Hepatocyte (in vitro differentiated cells): ENCODE results near the gene CABLES2. TPM values are rescaled to one million over a fixed set of nuclear protein-coding genes. Genes with fewer than 3 reads are reported as not detected.

Experiments
- DNase-seq: peaks from one replicate; pipeline ENCODE4 v3.0.0-alpha.2; 2016; ENCODE audit warnings: low spot score
- H2AFZ ChIP-seq: fragments of 200-600 bp; sonication (generic); 2 replicates; pipeline ENCODE4 v1.6.0; 2016; ENCODE audit warnings: antibody characterized with exemption, mild to moderate bottlenecking
- H3K27ac ChIP-seq: fragments of 200-600 bp; sonication (generic); 2 replicates; pipeline ENCODE4 v1.5.1; 2016; ENCODE audit warnings: mild to moderate bottlenecking
- H3K27me3 ChIP-seq: fragments of 200-600 bp; sonication (generic); 2 replicates; pipeline ENCODE4 v1.6.1; 2016
- H3K36me3 ChIP-seq: fragments of 200-600 bp; sonication (generic); replicated peaks from 2 replicates; pipeline ENCODE4 v1.5.1; 2016; ENCODE audit warnings: low read depth; ENCODE audit not compliant: insufficient read depth
- H3K4me1 ChIP-seq: fragments of 200-600 bp; sonication (generic); 2 replicates; pipeline ENCODE4 v1.5.1; 2016; ENCODE audit warnings: mild to moderate bottlenecking, moderate library complexity; ENCODE audit not compliant: insufficient read depth
- H3K4me2 ChIP-seq: fragments of 200-600 bp; sonication (generic); 2 replicates; pipeline ENCODE4 v1.6.0; 2016
- H3K4me3 ChIP-seq: fragments of 200-600 bp; sonication (generic); 2 replicates; pipeline ENCODE4 v1.5.1; 2016; ENCODE audit warnings: mild to moderate bottlenecking
- H3K79me2 ChIP-seq: fragments of 200-600 bp; sonication (generic); 2 replicates; pipeline ENCODE4 v1.6.0; 2017; ENCODE audit warnings: mild to moderate bottlenecking
- H3K9me2 ChIP-seq: fragments of 200-600 bp; sonication (generic); replicated peaks from 2 replicates; pipeline ENCODE4 v1.6.0; 2017; ENCODE audit warnings: mild to moderate bottlenecking; ENCODE audit not compliant: insufficient read depth
- H3K9me3 ChIP-seq: fragments of 200-600 bp; sonication (generic); 2 replicates; pipeline ENCODE4 v1.5.1; 2016; ENCODE audit warnings: low read depth, mild to moderate bottlenecking
- H4K20me1 ChIP-seq: fragments of 200-600 bp; sonication (generic); 2 replicates; pipeline ENCODE4 v1.6.0; 2016; ENCODE audit warnings: mild to moderate bottlenecking; ENCODE audit not compliant: insufficient read depth, poor library complexity, severe bottlenecking
- CTCF ChIP-seq: fragments of 200-600 bp; sonication (generic); IDR thresholded peaks from 2 replicates; pipeline ENCODE4 v1.5.1; 2016; ENCODE audit warnings: antibody characterized with exemption, mild to moderate bottlenecking; ENCODE audit not compliant: poor library complexity
- EZH2 ChIP-seq: fragments of 200-600 bp; sonication (generic); IDR thresholded peaks from 2 replicates; pipeline ENCODE4 v1.6.1; 2016; ENCODE audit warnings: antibody characterized with exemption, mild to moderate bottlenecking, borderline replicate concordance
- EZH2phosphoT487 ChIP-seq: fragments of 200-600 bp; sonication (generic); IDR thresholded peaks from one replicate; pipeline ENCODE4 v1.6.1; 2018; ENCODE audit warnings: antibody characterized with exemption, mild to moderate bottlenecking, low read depth, moderate library complexity; ENCODE audit not compliant: unreplicated experiment, severe bottlenecking
- WGBS: methylation state at CpG from one replicate; pipeline ENCODE4 v1.1.6; 2016; ENCODE audit warnings: low lambda C conversion rate; ENCODE audit errors: missing lambda C conversion rate; 5-methylcytosine and 5-hydroxymethylcytosine counted together
- polyA plus RNA-seq: library from polyadenylated mRNA; unstranded; fragments of >200 nt; fragmentation: Nextera tagmentation; extraction: Ambion mirVana; gene quantifications from 2 replicates; pipeline ENCODE4 v1.2.1, GENCODE V29; 2016
- total RNA-seq: library from RNA; depleted of rRNA; stranded (reverse); fragments of >200 nt; gene quantifications from 2 replicates; pipeline ENCODE4 v1.2.3, GENCODE V29; 2014

The CABLES2 gene
- total and polyA plus RNA-seq, 2 experiments from 2014 or later = 8.6 to 19.1 TPM

GRCh38 chr20:62361799-62362589 lies 45.1 kb downstream of the CABLES2 start:
- WGBS = 67% methylated on average over 32 of the region's 34 CpGs
- H2AFZ ChIP-seq = no peak overlapping the region
- no peaks in the 10 kb centered on the region for H3K9me2 ChIP-seq
- H3K4me3 ChIP-seq = no peak overlapping the region
- no peak for TF ChIP-seq EZH2
- TF ChIP-seq EZH2phosphoT487 = no peak
- no peak for TF ChIP-seq CTCF
- no peaks in the 10 kb centered on the region for H3K27me3 ChIP-seq
- H3K27ac ChIP-seq = peak overlapping the region; percentile 82
- peak overlapping the region; percentile 91 for H3K4me2 ChIP-seq
- H3K9me3 ChIP-seq = no peaks in the 10 kb centered on the region
- H3K4me1 ChIP-seq = peaks cover 78% of the 10 kb centered on the region
- peak; percentile 71 for DNase-seq
- H3K36me3 ChIP-seq = no peaks in the 10 kb centered on the region
- peaks cover 89% of the 10 kb centered on the region for H3K79me2 ChIP-seq
- H4K20me1 ChIP-seq = peaks cover 33% of the 10 kb centered on the region

GRCh38 chr20:62360854-62361798 lies 46.0 kb downstream of the CABLES2 start:
- peaks cover 86% of the 10 kb centered on the region for H3K4me1 ChIP-seq
- DNase-seq = peak; percentile 41

GRCh38 chr20:62359491-62360121 lies 47.5 kb downstream of the CABLES2 start:
- no peak overlapping the region for H3K4me2 ChIP-seq
- H3K9me2 ChIP-seq = no peaks in the 10 kb centered on the region
- H4K20me1 ChIP-seq = peaks cover 24% of the 10 kb centered on the region
- WGBS = 91% methylated on average over 11 of the region's 25 CpGs
- peaks cover 88% of the 10 kb centered on the region for H3K4me1 ChIP-seq
- H3K27ac ChIP-seq = peak overlapping the region; percentile 65
- no peak overlapping the region for H2AFZ ChIP-seq
- no peaks in the 10 kb centered on the region for H3K27me3 ChIP-seq
- H3K9me3 ChIP-seq = no peaks in the 10 kb centered on the region
- no peak overlapping the region for H3K4me3 ChIP-seq
- peak; percentile 19 for DNase-seq
- TF ChIP-seq EZH2 = no peak
- no peak for TF ChIP-seq EZH2phosphoT487
- no peak for TF ChIP-seq CTCF
- peaks cover 92% of the 10 kb centered on the region for H3K79me2 ChIP-seq
- H3K36me3 ChIP-seq = no peaks in the 10 kb centered on the region

More at GRCh38 chr20:62360854-62361798, 46.0 kb downstream of the CABLES2 start:
- Histone ChIP-seq H3K79me2 (peaks cover 90% of the 10 kb centered on the region), H3K4me3 (no peak overlapping the region), H3K27me3 (no peaks in the 10 kb centered on the region), H2AFZ (no peak overlapping the region), H4K20me1 (peaks cover 33% of the 10 kb centered on the region), H3K27ac (peak overlapping the region; percentile 82), H3K9me3 (no peaks in the 10 kb centered on the region), H3K4me2 (peak overlapping the region; percentile 91), H3K36me3 (no peaks in the 10 kb centered on the region), H3K9me2 (no peaks in the 10 kb centered on the region)
- no peak for TF ChIP-seq CTCF
- TF ChIP-seq EZH2phosphoT487 = no peak
- TF ChIP-seq EZH2 = no peak
- 65% methylated on average over 25 of the region's 25 CpGs for WGBS
